Central memory CD8-positive, alpha-beta T cell (primary cell): Measurements from ENCODE around the gene VMP1.
"Not testable (repeated sequence)": the region's sequence is repeated elsewhere in the genome, so short reads cannot be mapped to it uniquely, and the experiment has no call there.

Experiments used
- ATAC-seq: fragments of 150-1000 bp; cut with Tn5 transposase; replicated peaks from 2 replicates; pipeline ENCODE4 v1.10.0; 2022; ENCODE audit warnings: mild to moderate bottlenecking, moderate FRiP score, moderate number of reproducible peaks; ENCODE audit not compliant: poor library complexity, severe bottlenecking; ENCODE audit errors: extremely low read depth
- DNase-seq, 2 donors: peaks; one replicate each; pipeline ENCODE4 v3.0.0; 2021; ENCODE audit warnings: low spot score in 2 of 2
- H3K27ac Mint-ChIP-seq: one replicate; pipeline ENCODE4 v1.8.0; 2022; ENCODE audit warnings: low read depth, mild to moderate bottlenecking, moderate library complexity, mixed read lengths
- H3K27me3 Mint-ChIP-seq: one replicate; pipeline ENCODE4 v1.8.0; 2022; ENCODE audit warnings: mixed read lengths
- H3K36me3 Mint-ChIP-seq: one replicate; pipeline ENCODE4 v1.8.0; 2022; ENCODE audit warnings: mild to moderate bottlenecking, moderate library complexity, mixed read lengths; ENCODE audit not compliant: insufficient read depth
- H3K4me1 Mint-ChIP-seq: one replicate; pipeline ENCODE4 v1.8.0; 2022; ENCODE audit warnings: mixed read lengths
- H3K4me3 Mint-ChIP-seq: one replicate; pipeline ENCODE4 v1.8.0; 2022; ENCODE audit warnings: mild to moderate bottlenecking, moderate library complexity, mixed read lengths
- H3K9me3 Mint-ChIP-seq: one replicate; pipeline ENCODE4 v1.8.0; 2022; ENCODE audit warnings: mixed read lengths

Gene VMP1

GRCh38 chr17:59845595-59846393 is 138.3 kb downstream of the VMP1 start:
- Mint-ChIP-seq H3K27ac (no peak overlapping the region), H3K9me3 (no peaks in the 10 kb centered on the region), H3K4me3 (no peak overlapping the region), H3K36me3 (peaks cover 26% of the 10 kb centered on the region), H3K4me1 (peaks cover 43% of the 10 kb centered on the region), H3K27me3 (no peaks in the 10 kb centered on the region)
- no peak for ATAC-seq
- no peak for DNase-seq

GRCh38 chr17:59846394-59847165 is 139.1 kb downstream of the VMP1 start:
- DNase-seq (no peak), ATAC-seq (peak; percentile 64)
- no peaks in the 10 kb centered on the region for H3K27me3 Mint-ChIP-seq
- H3K9me3 Mint-ChIP-seq = no peaks in the 10 kb centered on the region
- H3K27ac Mint-ChIP-seq = no peak overlapping the region
- peaks cover 22% of the 10 kb centered on the region for H3K36me3 Mint-ChIP-seq
- H3K4me3 Mint-ChIP-seq = no peak overlapping the region
- H3K4me1 Mint-ChIP-seq = peaks cover 35% of the 10 kb centered on the region

- Mint-ChIP-seq H3K36me3 (peaks cover 11% of the 10 kb centered on the region), H3K27ac (peak overlapping the region; percentile 60), H3K4me1 (peaks cover 24% of the 10 kb centered on the region), H3K9me3 (no peaks in the 10 kb centered on the region), H3K27me3 (no peaks in the 10 kb centered on the region), H3K4me3 (peak overlapping the region; percentile 32)
- DNase-seq (no peak), ATAC-seq (no peak)
Observed at GRCh38 chr17:59848385-59848668, 140.9 kb downstream of the VMP1 start.

- ATAC-seq = peak; percentile 25
- H3K4me3 Mint-ChIP-seq = peak overlapping the region; percentile 32
Observed at GRCh38 chr17:59848778-59849177, 141.3 kb downstream of the VMP1 start.

GRCh38 chr17:59850311-59850710 is 142.9 kb downstream of the VMP1 start:
- H3K9me3 Mint-ChIP-seq, DNase-seq, H3K27me3 Mint-ChIP-seq, H3K4me3 Mint-ChIP-seq, ATAC-seq: not testable (repeated sequence)
- H3K4me1 Mint-ChIP-seq = peaks cover 25% of the 10 kb centered on the region
- peaks cover 10% of the 10 kb centered on the region for H3K36me3 Mint-ChIP-seq
- H3K27ac Mint-ChIP-seq = peak overlapping the region; percentile 88

More at GRCh38 chr17:59848778-59849177, 141.3 kb downstream of the VMP1 start:
- no peak for DNase-seq
- Mint-ChIP-seq H3K9me3 (no peaks in the 10 kb centered on the region), H3K27me3 (no peaks in the 10 kb centered on the region), H3K27ac (peak overlapping the region; percentile 60), H3K4me1 (peaks cover 25% of the 10 kb centered on the region), H3K36me3 (peaks cover 12% of the 10 kb centered on the region)

- no peak for DNase-seq
- Mint-ChIP-seq H3K36me3 (peaks cover 10% of the 10 kb centered on the region), H3K27me3 (no peaks in the 10 kb centered on the region), H3K9me3 (no peaks in the 10 kb centered on the region), H3K4me3 (no peak overlapping the region), H3K4me1 (peaks cover 19% of the 10 kb centered on the region), H3K27ac (no peak overlapping the region)
- no peak for ATAC-seq
Observed at GRCh38 chr17:59851439-59852375, 144.3 kb downstream of the VMP1 start.

- ATAC-seq, H3K27me3 Mint-ChIP-seq, H3K27ac Mint-ChIP-seq, DNase-seq, H3K9me3 Mint-ChIP-seq, H3K4me3 Mint-ChIP-seq: not testable (repeated sequence)
- peaks cover 19% of the 10 kb centered on the region for H3K4me1 Mint-ChIP-seq
- H3K36me3 Mint-ChIP-seq = peaks cover 10% of the 10 kb centered on the region
Observed at GRCh38 chr17:59852847-59853167, 145.4 kb downstream of the VMP1 start.

- no peak for DNase-seq
- no peak overlapping the region for H3K4me3 Mint-ChIP-seq
Observed at GRCh38 chr17:59853168-59853918, 145.9 kb downstream of the VMP1 start.

GRCh38 chr17:59853919-59854729 is 146.7 kb downstream of the VMP1 start:
- H3K9me3 Mint-ChIP-seq, H3K27me3 Mint-ChIP-seq, H3K4me3 Mint-ChIP-seq, H3K27ac Mint-ChIP-seq, ATAC-seq, DNase-seq: not testable (repeated sequence)
- Mint-ChIP-seq H3K4me1 (peaks cover 14% of the 10 kb centered on the region), H3K36me3 (peaks cover 10% of the 10 kb centered on the region)

More at GRCh38 chr17:59853168-59853918, 145.9 kb downstream of the VMP1 start:
- peaks cover 10% of the 10 kb centered on the region for H3K36me3 Mint-ChIP-seq
- ATAC-seq = peak; percentile 80
- no peaks in the 10 kb centered on the region for H3K27me3 Mint-ChIP-seq
- no peaks in the 10 kb centered on the region for H3K9me3 Mint-ChIP-seq
- peaks cover 19% of the 10 kb centered on the region for H3K4me1 Mint-ChIP-seq
- no peak overlapping the region for H3K27ac Mint-ChIP-seq

- Mint-ChIP-seq H3K27me3 (no peaks in the 10 kb centered on the region), H3K4me1 (peaks cover 9% of the 10 kb centered on the region), H3K27ac (no peak overlapping the region), H3K4me3 (no peak overlapping the region), H3K36me3 (peaks cover 20% of the 10 kb centered on the region), H3K9me3 (no peaks in the 10 kb centered on the region)
- no peak for ATAC-seq
- DNase-seq = no peak
Observed at GRCh38 chr17:59856859-59857794, 149.7 kb downstream of the VMP1 start.
